ENCODE measurements around the gene COG1.

GRCh38 chr17:73160980-73161630 lies 31.8 kb upstream of the COG1 start:
- TF ChIP-seq CTCF (optimal IDR thresholded peaks at IDR 0.05 in 1 of 3, IDR thresholded peaks at IDR 0.05 in 1 of 3, conservative IDR thresholded peaks at IDR 0.05 in 1 of 3; ENCODE audit: extremely low read depth in 1 of 3, insufficient read depth in 2 of 3, low read length in 3 of 3) (no peak), EZH2 (IDR thresholded peaks at IDR 0.05; ENCODE audit: low read length) (no peak)
